WTC11 (cell line): ENCODE data around the gene EHD4. TPM values are rescaled to one million over a fixed set of nuclear protein-coding genes. Genes with fewer than 3 reads are reported as not detected.

ENCODE experiments used
- ATAC-seq: fragments of 200-7000 bp; cut with Tn5 transposase; 2 replicates; pipeline ENCODE4 v1.10.0; 2021; ENCODE audit warnings: mild to moderate bottlenecking, moderate library complexity
- CTCF ChIA-PET: fragments of 300-600 bp; sonication (Branson Sonifier 250); formaldehyde crosslinking; loops from one replicate; lab custom pipeline; 2021; ENCODE audit warnings: antibody characterized with exemption; lab: Charles Lee
- POLR2A ChIA-PET: fragments of 350-600 bp; sonication (Branson Sonifier 250); formaldehyde crosslinking; loops from one replicate; lab custom pipeline; 2021; ENCODE audit warnings: antibody characterized with exemption; lab: Charles Lee
- DNase-seq: peaks from one replicate; pipeline ENCODE4 v3.0.0; 2021; ENCODE audit warnings: low spot score
- H3K27ac Mint-ChIP-seq: 2 replicates; pipeline ENCODE4 v1.8.0; 2021; ENCODE audit warnings: mixed read lengths
- H3K27me3 Mint-ChIP-seq: 2 replicates; pipeline ENCODE4 v1.8.0; 2021; ENCODE audit warnings: low read depth, mild to moderate bottlenecking, moderate library complexity, mixed read lengths
- H3K36me3 Mint-ChIP-seq: 2 replicates; pipeline ENCODE4 v1.8.0; 2021; ENCODE audit warnings: mixed read lengths
- H3K4me1 Mint-ChIP-seq: 2 replicates; pipeline ENCODE4 v1.8.0; 2022; ENCODE audit warnings: mixed read lengths
- H3K4me3 Mint-ChIP-seq: 2 replicates; pipeline ENCODE4 v1.8.0; 2021; ENCODE audit warnings: mild to moderate bottlenecking, moderate library complexity, mixed read lengths
- H3K9me3 Mint-ChIP-seq: 2 replicates; pipeline ENCODE4 v1.8.0; 2021; ENCODE audit warnings: mixed read lengths
- AR ChIP-seq: fragments of 250-450 bp; sonication (Bioruptor Pico); IDR thresholded peaks from 2 replicates; pipeline ENCODE4 v1.9.0; 2021; ENCODE audit warnings: mild to moderate bottlenecking
- CDX4 ChIP-seq: fragments of 250-450 bp; sonication (Bioruptor Pico); IDR thresholded peaks from 2 replicates; pipeline ENCODE4 v1.9.0; 2021; ENCODE audit warnings: moderate library complexity, mild to moderate bottlenecking, inconsistent platforms, borderline replicate concordance
- EMX1 ChIP-seq: fragments of 250-450 bp; sonication (Bioruptor Pico); IDR thresholded peaks from 2 replicates; pipeline ENCODE4 v1.8.0; 2021; ENCODE audit warnings: mild to moderate bottlenecking
- IRF2 ChIP-seq: sonication (generic); formaldehyde crosslinking; IDR thresholded peaks from 2 replicates; pipeline ENCODE4 v1.8.0; 2022; ENCODE audit warnings: low read depth, missing genetic modification reagents, borderline replicate concordance
- NFATC4 ChIP-seq: fragments of 250-450 bp; sonication (Bioruptor Pico); IDR thresholded peaks from 2 replicates; pipeline ENCODE4 v1.9.0; 2021; ENCODE audit warnings: mild to moderate bottlenecking
- NFE2L1 ChIP-seq: sonication (generic); formaldehyde crosslinking; IDR thresholded peaks from 2 replicates; pipeline ENCODE4 v1.8.1; 2023; ENCODE audit warnings: missing genetic modification reagents
- NR1H2 ChIP-seq: sonication (generic); formaldehyde crosslinking; IDR thresholded peaks from 2 replicates; pipeline ENCODE4 v1.9.0; 2021; ENCODE audit warnings: mild to moderate bottlenecking, moderate library complexity, missing genetic modification reagents
- RORB ChIP-seq: fragments of 250-450 bp; sonication (Bioruptor Pico); IDR thresholded peaks from 2 replicates; pipeline ENCODE4 v1.9.0; 2021; ENCODE audit warnings: mild to moderate bottlenecking
- SMAD3 ChIP-seq: sonication (generic); formaldehyde crosslinking; IDR thresholded peaks from 2 replicates; pipeline ENCODE4 v1.8.0; 2022; ENCODE audit warnings: missing genetic modification reagents, mild to moderate bottlenecking, borderline replicate concordance
- SOX15 ChIP-seq: fragments of 250-450 bp; sonication (Bioruptor Pico); IDR thresholded peaks from 2 replicates; pipeline ENCODE4 v1.9.0; 2021; ENCODE audit warnings: mild to moderate bottlenecking
- ZMAT4 ChIP-seq: fragments of 250-450 bp; sonication (Bioruptor Pico); IDR thresholded peaks from 2 replicates; pipeline ENCODE4 v1.9.0; 2021; ENCODE audit warnings: mild to moderate bottlenecking
- ZNF263 ChIP-seq: sonication (generic); formaldehyde crosslinking; IDR thresholded peaks from 2 replicates; pipeline ENCODE4 v1.8.1; 2022; ENCODE audit warnings: low read depth, mild to moderate bottlenecking, moderate library complexity, missing genetic modification reagents
- ZNF423 ChIP-seq: fragments of 250-450 bp; sonication (Bioruptor Pico); IDR thresholded peaks from 2 replicates; pipeline ENCODE4 v2.1.2; 2022; ENCODE audit warnings: mild to moderate bottlenecking, moderate library complexity
- ZNF671 ChIP-seq: fragments of 250-450 bp; sonication (Bioruptor Pico); IDR thresholded peaks from 2 replicates; pipeline ENCODE4 v1.8.0; 2021; ENCODE audit warnings: mild to moderate bottlenecking
- total RNA-seq: library from RNA; stranded (reverse); gene quantifications from 3 replicates; pipeline ENCODE4 v1.2.3, GENCODE V29; 2021
- TF ChIP-seq, protein P1 (sequence below): sonication (generic); formaldehyde crosslinking; IDR thresholded peaks from 2 replicates; pipeline ENCODE4 v1.8.1; 2022; ENCODE audit warnings: mild to moderate bottlenecking, missing genetic modification reagents, moderate library complexity, borderline replicate concordance
- TF ChIP-seq, protein P2 (sequence below): sonication (generic); formaldehyde crosslinking; IDR thresholded peaks from 2 replicates; pipeline ENCODE4 v1.8.1; 2022; ENCODE audit warnings: low read depth, missing genetic modification reagents, borderline replicate concordance
- TF ChIP-seq, protein P3 (sequence below): sonication (generic); formaldehyde crosslinking; IDR thresholded peaks from 2 replicates; pipeline ENCODE4 v1.8.0; 2022; ENCODE audit warnings: mild to moderate bottlenecking, missing genetic modification reagents
- TF ChIP-seq, protein P4 (sequence below): sonication (generic); formaldehyde crosslinking; IDR thresholded peaks from 2 replicates; pipeline ENCODE4 v1.8.0; 2022; ENCODE audit warnings: mild to moderate bottlenecking, missing genetic modification reagents

The EHD4 gene
- total RNA-seq, 1 experiment from 2014 or later = 23.9 TPM

DNA sequence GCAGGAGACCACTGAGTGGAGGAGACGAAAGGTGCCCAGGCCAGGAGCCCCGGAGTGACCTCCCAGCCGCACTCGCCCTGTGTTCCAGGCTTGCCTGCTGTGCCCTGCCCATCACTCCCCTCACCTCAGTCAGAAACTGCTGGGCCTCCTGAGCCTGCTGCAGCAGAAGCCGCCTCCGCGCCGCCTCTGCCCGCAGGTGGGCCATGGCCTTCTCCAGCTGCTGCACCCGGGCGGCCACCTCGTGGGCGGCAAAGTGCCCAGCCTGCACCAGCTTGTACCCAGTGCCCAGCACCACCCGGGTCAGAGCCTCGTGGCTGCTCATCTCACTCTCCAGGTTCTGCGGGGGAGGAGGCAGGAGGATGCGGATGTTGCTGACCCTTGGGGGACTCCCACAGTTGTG is 116.1 kb downstream of the EHD4 start:
- Mint-ChIP-seq H3K27me3 (no peaks in the 10 kb centered on the region), H3K4me3 (no peak overlapping the region), H3K27ac (no peak overlapping the region), H3K9me3 (no peaks in the 10 kb centered on the region), H3K4me1 (peaks cover 4% of the 10 kb centered on the region), H3K36me3 (no peaks in the 10 kb centered on the region)
- POLR2A ChIA-PET = no interaction called here
- CTCF ChIA-PET = interaction anchor here (1.9 kb wide), 1 partner anchor 49 kb away, joined by 10 read pairs; no protein-coding TSS in a partner anchor
- ATAC-seq (no peak), DNase-seq (no peak)
- no peak for TF ChIP-seq SMAD3
- TF ChIP-seq, protein P1, sequence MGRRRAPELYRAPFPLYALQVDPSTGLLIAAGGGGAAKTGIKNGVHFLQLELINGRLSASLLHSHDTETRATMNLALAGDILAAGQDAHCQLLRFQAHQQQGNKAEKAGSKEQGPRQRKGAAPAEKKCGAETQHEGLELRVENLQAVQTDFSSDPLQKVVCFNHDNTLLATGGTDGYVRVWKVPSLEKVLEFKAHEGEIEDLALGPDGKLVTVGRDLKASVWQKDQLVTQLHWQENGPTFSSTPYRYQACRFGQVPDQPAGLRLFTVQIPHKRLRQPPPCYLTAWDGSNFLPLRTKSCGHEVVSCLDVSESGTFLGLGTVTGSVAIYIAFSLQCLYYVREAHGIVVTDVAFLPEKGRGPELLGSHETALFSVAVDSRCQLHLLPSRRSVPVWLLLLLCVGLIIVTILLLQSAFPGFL (CRISPR knock-in tag) = no peak
- TF ChIP-seq, protein P2, sequence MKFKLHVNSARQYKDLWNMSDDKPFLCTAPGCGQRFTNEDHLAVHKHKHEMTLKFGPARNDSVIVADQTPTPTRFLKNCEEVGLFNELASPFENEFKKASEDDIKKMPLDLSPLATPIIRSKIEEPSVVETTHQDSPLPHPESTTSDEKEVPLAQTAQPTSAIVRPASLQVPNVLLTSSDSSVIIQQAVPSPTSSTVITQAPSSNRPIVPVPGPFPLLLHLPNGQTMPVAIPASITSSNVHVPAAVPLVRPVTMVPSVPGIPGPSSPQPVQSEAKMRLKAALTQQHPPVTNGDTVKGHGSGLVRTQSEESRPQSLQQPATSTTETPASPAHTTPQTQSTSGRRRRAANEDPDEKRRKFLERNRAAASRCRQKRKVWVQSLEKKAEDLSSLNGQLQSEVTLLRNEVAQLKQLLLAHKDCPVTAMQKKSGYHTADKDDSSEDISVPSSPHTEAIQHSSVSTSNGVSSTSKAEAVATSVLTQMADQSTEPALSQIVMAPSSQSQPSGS (CRISPR knock-in tag) = no peak
- TF ChIP-seq NFATC4 (CRISPR knock-in tag) = no peak
- TF ChIP-seq SOX15 (CRISPR knock-in tag) = no peak
- TF ChIP-seq, protein P3, sequence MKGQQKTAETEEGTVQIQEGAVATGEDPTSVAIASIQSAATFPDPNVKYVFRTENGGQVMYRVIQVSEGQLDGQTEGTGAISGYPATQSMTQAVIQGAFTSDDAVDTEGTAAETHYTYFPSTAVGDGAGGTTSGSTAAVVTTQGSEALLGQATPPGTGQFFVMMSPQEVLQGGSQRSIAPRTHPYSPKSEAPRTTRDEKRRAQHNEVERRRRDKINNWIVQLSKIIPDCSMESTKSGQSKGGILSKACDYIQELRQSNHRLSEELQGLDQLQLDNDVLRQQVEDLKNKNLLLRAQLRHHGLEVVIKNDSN (CRISPR knock-in tag) = no peak
- no peak for TF ChIP-seq EMX1
- TF ChIP-seq ZMAT4 (CRISPR knock-in tag) = no peak
- no peak for TF ChIP-seq ZNF263 (CRISPR knock-in tag)
- TF ChIP-seq NR1H2 = no peak
- no peak for TF ChIP-seq RORB (CRISPR knock-in tag)
- no peak for TF ChIP-seq ZNF671 (CRISPR knock-in tag)
- TF ChIP-seq AR = no peak
- TF ChIP-seq, protein P4, sequence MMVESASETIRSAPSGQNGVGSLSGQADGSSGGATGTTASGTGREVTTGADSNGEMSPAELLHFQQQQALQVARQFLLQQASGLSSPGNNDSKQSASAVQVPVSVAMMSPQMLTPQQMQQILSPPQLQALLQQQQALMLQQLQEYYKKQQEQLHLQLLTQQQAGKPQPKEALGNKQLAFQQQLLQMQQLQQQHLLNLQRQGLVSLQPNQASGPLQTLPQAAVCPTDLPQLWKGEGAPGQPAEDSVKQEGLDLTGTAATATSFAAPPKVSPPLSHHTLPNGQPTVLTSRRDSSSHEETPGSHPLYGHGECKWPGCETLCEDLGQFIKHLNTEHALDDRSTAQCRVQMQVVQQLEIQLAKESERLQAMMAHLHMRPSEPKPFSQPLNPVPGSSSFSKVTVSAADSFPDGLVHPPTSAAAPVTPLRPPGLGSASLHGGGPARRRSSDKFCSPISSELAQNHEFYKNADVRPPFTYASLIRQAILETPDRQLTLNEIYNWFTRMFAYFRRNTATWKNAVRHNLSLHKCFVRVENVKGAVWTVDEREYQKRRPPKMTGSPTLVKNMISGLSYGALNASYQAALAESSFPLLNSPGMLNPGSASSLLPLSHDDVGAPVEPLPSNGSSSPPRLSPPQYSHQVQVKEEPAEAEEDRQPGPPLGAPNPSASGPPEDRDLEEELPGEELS (CRISPR knock-in tag) = no peak
- TF ChIP-seq IRF2 = no peak
- TF ChIP-seq CDX4 (CRISPR knock-in tag) = no peak
- no peak for TF ChIP-seq NFE2L1 (CRISPR knock-in tag)
- TF ChIP-seq ZNF423 (CRISPR knock-in tag) = no peak
